Pons (tissue), 1 donor: ENCODE measurements around the gene KRT82.
A peak's percentile ranks its signal among the peaks of the same experiment; 100 is the strongest.

Experiments
- DNase-seq: peaks from one replicate; pipeline ENCODE4 v3.0.0-alpha.2; 2016; ENCODE audit warnings: low spot score

The KRT82 gene

DNA sequence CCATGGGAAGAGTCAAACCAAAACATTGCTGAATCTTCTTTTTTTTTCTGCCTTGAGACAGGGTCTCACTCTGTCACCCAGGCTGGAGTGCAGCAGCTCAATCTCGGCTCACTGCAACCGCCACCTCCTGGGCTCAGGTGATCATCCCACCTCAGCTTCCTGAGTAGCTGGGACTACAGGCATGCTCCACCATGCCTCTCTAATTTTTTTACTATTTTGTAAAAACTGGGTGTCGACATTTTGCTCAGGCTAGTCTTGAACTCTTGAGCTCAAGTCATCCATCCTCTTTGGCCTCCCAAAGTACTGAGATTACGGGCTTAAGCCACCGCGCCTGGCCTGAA is 29.5 kb upstream of the KRT82 start:
- DNase-seq = no peak

DNA sequence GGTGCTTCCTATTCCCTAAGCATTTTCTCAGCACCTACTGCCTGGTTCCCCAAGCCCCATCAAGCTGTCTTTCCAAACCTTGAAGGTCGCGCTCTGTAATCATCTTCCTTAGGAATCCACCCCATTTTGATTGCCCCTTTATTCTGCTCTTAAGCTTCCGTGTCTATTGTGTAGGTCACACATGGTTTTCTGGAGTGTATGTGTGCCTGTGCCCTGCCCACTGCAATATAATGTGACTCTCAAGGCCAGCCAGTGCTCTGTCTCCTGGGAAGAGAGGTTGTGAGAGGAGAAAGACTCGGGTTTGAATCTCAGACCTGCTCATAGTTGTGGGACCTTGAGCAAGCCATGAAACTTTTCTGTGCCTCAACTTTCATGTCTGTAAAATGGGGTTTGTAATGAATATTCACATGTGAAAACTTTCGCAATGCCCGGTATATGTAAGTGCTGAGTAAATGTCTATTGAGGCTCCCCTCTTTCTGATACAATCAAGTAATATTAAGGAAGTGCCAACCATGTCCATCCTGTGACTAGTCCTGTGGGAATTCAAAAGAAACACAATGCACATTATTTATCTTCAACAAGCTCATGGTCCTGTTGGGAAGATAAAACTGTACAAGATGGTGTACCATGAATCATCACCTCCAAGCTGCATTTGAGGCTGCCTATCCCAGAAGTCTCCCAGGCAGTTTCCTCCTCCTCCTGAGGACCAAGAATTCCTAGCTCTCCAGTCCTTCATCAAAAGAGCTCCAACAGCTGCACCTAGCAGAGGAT is 28.8 kb upstream of the KRT82 start:
- no peak for DNase-seq

DNA sequence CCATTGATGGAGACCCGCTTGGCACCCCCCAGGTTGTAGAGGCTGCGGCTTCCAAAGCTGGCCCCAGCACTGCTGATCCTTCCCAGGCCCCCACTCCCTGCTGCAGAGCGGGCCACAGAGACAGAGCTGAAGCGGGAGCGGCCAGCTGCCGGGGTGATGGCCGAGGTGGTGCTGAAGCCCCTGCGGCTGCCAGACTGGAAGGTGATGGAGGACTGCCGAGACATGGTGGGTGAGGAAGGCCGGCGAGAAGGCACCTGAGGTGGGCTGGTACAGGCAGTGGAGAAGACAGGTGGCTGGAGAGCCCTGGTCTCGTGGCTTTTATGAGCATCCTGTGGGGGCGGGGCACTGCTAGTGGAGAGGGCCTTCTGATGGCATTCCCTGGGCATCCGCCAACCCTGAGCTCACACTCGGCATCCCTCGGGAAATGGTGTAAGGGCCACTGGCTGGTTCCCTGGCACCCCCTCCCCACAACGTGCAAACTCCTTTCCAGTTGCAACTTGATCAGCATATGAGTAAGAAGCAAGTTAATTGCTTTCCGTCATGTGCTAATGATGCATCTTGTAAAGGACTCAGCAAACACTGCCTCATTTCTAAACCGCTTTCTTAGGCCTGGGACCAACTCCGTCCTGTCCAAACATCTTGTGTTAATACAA is 28.1 kb upstream of the KRT82 start, which contains the start of gene KRT75:
TSS of gene KRT75 (minus strand) at position 291 of the 653 bp plus-strand sequence. CDS start at position 224, 67 bp downstream.
- DNase-seq = no peak

DNA sequence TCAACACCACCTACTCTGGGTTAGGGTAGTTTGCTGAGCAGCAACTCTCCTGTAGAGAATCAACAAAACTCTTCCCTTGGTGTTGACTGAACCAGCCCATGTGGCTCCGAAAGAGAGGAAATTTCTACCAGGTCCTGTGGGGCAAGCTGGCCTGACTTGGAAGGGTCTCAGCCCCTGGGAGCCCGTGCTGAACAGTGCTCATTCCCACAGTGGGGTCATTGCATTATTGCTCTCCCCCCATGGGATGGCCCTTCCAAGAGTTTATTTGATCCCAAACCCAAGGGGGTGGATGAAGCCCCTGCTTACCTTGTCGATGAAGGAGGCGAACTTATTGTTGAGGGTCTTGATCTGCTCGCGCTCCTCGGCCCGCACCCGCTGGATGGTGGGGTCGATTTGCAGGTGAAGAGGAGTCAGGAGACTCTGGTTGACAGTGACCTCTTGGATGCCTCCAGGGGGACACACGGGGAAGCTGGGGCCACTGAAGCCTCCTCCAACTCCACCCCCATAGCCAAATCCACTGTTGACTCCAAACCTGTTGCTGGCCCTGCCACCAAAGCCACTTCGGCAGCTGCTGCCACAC is 27.5 kb upstream of the KRT82 start:
- DNase-seq = no peak

DNA sequence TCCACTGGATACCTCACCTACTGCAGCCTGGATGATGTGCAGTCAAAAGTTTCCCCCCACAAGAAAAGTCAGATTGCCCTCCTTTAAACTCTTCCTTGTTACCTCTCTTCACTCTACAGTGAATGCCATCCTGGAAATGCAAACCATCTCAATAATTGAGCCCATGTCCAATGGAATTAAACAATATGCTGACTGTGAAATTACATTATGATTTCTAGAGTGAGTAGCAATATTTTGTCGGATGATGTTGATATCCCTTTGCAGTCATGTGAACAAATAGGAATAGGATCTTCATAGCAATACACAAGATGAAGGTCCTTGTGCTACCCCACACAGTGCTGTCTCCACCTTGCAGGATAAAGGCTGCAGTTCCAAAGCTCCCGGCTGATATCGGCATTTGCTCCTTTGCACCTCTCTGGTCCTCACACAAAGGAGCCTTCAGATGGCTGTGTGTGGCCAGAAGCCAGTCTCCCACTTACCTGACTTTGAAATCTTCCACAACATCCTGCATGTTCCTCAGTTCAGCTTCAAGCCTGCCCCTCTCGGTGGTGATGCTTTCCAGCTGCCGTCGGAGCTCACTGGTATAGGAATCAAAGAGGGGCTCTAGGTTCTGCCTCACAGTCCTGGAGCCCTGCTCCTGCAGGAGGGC is 26.5 kb upstream of the KRT82 start:
- DNase-seq = no peak

DNA sequence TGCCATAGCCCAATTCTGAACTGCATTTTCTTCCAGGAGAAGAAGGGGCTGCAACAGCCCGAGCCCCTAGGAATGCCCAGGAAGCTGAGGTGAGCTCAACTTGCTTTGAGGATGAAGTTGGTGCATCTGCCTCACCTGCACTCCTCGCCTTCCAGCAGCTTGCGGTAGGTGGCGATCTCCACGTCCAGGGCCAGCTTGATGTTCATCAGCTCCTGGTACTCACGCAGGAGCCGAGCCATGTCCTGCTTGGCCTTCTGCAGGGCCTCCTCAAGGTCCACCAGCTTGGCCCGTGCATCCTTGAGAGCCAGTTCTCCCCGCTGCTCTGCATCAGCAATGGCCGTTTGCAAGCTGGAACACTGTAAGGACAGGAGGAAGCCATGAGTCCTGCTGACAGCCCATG is 22.0 kb upstream of the KRT82 start:
- no peak for DNase-seq

DNA sequence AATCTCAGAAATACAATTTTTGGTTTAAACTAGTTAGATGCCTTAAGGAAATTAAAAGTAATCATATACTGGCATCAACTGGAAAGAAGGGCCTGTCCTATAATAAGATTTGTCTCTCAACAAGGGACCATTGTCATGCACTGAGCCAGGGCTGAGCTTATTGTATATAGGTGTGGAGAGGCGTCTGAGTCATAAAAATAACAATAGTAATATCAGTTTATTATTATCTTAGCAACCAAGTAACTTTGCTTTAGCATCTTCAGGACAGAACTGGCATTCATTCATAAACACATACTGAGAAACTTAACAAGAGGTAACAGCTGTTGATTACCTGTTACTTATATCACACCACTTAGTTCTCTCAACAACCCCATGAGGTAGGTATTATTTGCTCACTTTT is 20.9 kb upstream of the KRT82 start:
- DNase-seq = no peak

DNA sequence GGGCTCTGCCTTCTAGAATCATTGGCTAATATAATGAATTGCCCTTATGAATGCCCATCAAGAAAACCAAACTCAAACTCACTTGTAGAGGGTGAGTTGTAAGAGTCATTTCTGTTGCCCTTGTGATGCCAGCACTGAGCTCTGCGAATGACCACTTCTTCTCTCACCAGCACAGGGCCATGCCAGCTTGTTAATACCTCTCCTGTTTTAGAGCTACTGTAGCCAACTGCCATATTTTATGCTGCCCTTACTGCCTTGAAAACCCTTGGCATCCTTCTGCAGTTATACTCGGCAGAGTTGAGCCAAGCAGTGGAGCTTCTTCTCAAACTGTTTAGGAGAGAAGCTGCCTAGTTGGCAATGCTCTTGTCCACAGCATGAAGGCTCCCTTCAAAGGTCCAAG is 19.9 kb upstream of the KRT82 start:
- DNase-seq = no peak

DNA sequence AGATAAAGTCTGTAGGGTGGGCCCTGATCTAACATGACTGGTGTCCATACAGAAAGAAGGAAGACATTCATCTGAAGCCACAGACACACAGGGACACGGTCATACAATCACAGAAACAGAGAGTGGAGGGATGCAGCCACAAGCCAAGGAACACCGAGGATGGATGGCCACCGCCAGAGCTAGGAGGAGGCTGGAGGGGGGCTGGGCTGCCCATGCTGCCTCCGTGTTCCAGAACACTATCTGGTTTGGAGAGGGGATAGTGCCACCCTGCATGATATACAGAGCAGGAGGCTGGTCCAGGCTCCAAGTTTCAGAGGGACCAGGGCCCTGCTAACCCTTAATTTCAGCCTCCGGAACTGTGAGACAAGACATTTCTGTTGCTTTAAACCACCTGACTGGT is 19.3 kb upstream of the KRT82 start:
- no peak for DNase-seq

DNA sequence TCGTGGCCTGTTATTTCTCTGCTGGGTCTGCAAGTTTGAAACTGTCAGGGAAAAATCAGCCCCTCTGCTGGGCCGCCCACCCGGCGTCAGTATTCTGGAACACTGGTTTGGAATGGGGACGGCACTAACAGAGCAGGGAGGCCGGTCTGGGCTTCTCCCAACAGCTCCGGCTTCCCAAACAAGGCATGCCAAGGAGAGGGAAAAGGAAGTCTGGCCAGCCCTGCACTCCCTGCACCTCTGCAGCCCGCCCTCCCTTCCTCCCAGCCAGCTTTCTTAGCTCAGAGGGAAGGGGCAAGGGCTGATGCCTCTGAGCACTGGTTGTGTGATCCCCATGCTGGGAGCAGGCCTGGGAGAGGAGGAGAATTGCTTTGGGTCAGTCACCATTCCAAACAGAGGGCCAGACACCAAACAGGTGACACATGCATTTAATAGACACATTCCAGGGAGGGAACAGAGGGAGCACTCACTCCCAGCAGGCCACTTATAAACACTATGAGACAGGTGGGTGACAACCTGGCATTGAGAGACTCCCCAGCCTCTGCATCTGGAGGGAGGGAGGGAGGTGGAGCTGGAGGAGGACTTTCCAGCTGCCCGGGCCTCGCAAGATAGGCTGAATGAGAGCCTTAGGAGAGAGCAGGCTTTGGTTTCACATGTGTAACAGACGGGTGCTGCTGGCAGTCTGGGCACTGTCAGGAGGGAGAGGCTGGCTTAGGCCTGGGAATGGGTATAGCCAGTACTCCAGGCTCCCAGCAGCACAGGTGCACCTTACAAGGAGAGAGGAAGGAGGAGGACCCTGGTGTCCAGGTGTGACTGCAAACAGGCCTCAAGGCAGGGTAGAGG is 17.7 kb upstream of the KRT82 start:
- DNase-seq = no peak

DNA sequence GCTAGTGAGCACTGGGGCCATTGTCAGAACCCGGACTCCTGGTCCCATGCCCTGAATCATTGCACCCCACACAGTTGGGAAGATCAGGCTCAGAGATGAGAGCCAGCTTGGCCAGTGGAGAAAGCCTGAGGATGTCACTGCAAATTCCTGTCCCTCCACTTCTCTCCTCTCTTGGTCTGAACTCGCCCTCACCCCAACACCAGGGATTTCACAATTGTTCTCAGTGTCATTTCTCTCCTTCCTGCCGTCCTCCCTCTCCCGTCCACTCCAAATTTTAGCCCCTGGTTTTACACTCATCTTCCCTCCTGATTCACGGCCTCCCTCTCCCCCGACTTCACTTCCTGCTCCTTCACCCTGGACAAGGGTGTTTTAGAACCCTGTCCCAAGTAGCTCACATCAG is 16.9 kb upstream of the KRT82 start:
- DNase-seq = no peak

DNA sequence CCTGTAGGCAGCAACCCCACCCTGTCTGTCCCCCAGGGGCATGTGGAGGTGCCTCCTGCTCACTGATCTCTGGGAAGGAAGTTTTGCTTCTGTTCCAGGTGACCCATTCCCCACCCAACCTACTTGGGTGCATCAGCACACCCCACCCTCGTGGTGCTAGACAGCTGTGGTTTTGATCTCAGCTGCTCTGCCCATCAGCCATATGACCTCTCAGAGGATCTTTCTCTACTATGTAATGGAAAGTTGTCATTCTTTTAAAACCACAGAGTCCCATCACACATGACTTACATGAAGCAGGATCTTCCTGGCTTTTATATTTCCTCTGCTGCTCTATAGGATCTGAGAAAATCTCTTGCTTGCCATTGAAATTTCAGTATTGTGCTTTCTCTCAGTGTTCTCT is 13.5 kb upstream of the KRT82 start:
- no peak for DNase-seq

DNA sequence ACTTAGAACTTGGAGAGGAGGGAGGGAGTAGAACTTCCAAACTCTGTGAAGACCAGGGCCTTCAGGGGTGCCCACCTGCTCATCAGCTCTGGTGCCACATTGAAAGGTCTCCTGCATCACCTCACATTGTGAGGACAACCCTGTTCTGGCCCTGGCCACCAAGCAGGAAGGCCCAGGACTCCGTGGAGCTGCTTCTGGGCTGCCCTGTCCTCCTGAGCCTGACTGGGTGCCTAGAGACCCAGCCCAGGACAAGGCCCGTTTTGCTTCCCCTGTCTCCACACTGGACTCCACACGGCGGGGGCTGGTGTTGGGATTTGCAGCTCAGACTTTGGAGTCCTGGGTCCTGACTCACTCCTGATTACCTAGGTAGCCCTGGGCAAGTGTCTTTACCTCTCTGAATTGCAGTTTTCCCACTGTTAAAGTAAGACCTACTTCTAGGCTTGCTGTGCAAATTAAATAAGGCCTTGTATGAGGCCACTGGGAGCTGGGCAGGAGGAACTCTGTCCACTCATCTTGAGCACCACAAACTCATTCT is 12.5 kb upstream of the KRT82 start:
- DNase-seq = no peak

DNA sequence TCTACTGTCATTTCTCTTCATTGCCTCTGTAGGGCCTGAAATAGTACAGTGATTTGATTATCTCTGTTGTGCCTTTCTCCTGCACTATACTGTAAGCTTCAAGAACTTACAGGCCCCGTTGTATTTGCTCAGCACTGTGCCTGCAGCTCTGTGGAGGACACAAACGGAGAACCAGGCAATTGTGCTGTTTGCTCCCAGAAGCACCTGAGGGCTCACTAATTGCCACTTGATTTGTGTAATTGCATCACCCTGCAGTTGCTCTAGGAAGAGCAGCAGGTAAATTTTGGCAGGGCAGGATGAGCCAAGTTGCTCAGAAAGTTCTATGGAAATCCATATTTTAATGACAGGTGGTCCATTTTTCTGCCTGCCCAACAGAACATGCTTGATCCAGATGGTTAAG is 11.6 kb upstream of the KRT82 start:
- DNase-seq = no peak

DNA sequence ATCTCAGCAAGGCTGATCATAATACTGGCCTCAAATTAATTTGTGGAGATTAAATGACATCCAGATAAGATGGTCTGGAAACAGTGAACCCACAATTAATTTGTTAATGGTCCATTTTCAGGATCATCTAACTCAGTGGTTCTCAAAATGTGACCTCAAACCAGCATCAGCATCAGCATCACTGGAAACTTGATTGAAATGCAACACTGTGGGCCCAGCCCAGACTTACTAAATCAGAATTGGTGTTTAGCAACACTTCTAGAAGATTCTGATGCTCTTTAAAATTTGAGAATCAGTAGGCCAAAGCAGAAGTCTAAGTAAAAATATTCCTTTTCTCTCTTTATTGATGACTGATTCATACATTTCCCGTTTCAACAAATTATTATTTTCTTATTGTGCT is 10.7 kb upstream of the KRT82 start:
- DNase-seq = no peak

DNA sequence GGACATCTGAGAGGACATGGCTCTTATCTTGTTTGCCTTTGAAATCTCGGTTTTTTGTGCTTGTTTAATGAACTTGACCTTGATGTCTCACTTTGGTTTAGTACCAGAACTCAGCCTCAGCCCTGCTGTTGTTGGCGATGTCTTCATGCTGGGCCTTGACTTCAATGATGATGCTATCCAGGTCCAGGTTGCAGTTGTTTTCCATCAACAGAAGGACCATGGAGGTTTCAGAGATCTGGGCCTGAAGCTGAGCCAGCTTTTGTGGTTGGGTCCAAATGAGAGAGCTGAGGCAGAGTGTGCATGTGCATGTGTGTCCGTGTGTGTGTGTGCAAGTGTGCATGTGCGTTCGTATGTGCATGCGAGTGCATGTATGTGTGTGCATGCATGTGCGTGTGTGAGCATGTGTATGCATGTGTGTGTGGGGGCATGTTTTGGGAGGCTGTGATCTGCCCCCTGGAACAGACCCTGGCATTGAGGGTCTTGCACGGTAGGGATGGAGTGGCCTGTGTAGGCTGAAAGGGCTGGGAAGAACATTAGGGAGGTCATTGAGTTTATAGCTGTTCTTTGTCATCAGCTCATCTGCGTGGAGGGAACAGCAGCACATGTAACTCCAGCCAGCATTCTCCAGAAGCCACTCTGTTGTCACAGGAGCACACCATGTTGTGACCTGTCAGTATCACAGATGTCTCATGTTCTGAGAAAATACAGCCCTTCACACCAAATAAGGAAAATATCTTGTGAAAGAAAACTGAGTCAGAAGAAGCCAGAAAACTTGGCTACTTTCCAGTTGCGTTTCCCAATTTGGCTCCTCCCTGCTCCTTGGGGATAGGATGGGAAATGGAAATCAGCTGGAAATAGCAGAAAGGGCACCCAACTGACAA is 10.0 kb upstream of the KRT82 start:
- DNase-seq = peak; percentile 3

DNA sequence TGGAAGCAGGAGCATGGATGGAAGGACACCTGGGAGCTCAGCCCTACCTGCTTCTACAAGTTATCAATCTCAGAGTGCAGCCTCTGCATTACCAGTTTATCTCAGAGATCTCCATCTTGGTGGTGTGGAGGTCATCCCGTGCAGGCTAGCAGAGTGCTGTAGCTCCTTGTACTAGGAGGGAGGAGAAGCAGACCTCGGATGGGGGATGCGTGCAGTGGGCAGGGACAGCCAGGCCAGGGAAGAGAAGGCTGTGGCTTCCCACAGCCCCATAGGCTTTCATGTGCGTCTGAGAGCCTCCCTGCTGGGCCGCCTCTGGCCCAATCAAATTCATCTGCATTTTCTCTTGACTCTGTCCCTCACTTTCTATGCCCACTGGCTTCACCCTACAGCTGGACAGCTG is 8.8 kb upstream of the KRT82 start:
- no peak for DNase-seq

DNA sequence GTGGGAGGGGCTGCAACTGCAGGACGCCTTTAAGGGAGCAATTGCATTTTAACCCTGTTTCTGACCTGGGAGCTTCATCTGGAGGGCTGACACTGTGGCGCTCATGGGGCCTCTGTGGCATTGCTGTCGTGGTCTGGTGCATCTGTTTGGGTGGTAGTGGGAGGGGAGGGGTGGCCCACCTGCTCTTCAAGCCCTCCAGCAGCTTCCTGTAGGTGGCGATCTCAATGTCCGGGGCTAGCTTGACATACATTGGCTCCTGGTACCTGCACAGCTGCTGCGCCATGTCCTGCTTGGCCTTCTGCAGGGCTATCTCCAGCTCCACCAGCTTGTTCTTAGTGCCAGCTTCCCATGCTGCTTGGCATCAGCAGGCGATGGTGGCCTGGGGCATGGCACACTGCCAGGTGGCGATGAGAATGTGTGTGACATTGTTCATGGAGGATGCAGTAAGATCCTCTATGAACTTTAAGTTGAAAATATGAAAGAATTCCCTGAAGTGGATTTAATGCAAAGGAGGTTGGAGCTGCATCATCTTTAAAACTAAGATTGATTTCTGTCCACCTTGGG is 7.7 kb upstream of the KRT82 start:
- no peak for DNase-seq

DNA sequence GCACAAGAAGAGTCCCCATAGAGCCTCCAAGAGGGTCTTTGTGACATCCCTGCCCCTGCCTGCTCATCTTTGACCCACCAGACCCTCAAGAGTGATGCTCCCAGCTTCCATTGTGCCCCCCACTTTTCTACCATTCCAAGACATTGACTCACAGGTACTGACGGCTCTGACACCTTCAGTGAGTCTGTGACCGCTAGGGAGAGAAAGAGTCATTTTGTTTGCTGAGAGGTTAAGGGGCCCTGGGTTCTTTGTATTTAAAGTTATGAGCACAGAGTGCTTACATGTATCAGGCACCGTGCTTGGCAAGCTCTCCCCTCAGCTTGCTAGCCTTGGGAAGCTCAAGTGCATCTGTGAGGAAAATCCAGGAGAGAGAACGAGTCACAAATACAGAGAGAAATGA is 7.1 kb upstream of the KRT82 start:
- no peak for DNase-seq

DNA sequence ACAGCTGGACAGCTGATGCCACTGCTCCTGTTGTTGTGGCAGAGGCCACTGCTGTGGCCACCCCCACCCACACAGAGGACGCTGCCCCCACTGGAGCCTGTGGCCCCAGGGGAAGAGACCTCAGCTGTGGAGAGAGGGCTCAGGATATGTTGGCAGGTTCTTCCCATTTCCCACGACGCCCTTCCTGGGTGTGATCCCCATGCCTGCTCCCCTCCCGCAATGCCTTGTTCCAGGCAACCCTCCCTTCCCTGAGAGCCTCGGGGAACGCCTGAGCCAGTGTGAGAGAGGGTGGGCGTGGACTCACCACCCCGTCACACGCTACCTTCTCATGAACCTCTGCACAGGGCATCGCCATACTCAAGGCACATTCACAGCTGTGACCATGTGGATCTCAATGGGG is 5.7 kb upstream of the KRT82 start:
- no peak for DNase-seq
